T-helper 2 cell treated with Interferon-gamma antibody and Interleukin-4, amounts not matched to agents 100 ng/mL and 5 ng/mL, for 36 hours (primary cell): ENCODE measurements around the gene FAM181A. TPM values are rescaled to one million over a fixed set of nuclear protein-coding genes. Genes with fewer than 3 reads are reported as not detected.

Source experiments
- intact Hi-C: fragments of 100-400 bp; cut with micrococcal nuclease; formaldehyde crosslinking; loops from one replicate; pipeline ENCODE4 v1.15.1; 2023
- total RNA-seq: library from RNA; stranded (reverse); gene quantifications from 2 replicates; pipeline ENCODE4 v1.2.3, GENCODE V29; 2022

FAM181A gene
- total RNA-seq, 1 donor from 2014 or later = not detected

- intact Hi-C loops = no loop called here
These were observed 23.6 kb upstream of the FAM181A start for GRCh38 chr14:93903342-93904184.

GRCh38 chr14:93905623-93906022 is 21.5 kb upstream of the FAM181A start:
- intact Hi-C loops = no loop called here

DNA sequence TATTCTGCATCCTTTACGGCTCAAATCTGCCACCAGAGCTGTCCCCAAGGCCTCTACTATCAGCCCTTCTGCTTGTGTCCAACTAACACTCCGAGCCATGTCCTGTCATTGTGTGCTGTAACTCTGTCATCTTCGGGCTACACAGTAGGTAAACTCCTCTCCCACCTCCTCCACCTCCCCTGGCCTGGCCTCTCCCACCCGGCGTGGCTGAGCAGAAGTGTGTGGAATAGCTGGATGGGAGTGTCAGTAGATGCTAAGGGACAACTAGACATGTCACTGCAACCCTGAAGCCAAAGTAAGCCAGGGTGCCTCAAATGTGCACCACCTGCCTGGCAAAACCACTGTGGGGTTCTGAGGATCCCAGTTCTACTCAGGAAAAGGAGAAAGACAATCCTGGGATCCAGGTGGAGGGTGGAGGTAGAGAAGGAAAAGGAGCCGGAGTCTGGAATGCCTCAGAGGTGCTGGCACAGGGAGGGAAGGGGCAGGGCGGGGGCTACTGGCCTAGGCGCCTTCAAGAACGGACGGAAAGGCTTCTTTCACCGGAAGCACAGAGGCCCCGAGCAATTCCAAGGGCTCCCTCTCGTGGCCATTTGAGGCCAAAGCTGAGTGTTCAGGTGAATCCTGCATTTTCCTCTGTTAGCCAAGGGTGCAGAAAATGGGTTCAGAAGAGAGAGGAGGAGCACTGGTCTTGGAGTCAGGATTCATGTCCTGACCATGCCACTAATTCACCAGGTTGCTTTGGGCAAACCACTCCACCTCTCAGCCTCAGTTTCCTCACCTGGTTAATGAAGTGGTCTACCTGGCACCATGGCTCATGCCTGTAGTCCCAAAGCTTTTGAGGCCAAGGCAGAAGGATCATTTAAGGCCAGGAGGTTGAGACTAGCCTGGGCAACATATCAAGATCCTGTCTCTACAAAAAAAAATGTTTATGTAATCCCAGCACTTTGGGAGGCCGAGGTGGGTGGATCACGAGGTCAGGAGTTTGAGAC is 20.5 kb upstream of the FAM181A start:
- intact Hi-C loops = no loop called here

DNA sequence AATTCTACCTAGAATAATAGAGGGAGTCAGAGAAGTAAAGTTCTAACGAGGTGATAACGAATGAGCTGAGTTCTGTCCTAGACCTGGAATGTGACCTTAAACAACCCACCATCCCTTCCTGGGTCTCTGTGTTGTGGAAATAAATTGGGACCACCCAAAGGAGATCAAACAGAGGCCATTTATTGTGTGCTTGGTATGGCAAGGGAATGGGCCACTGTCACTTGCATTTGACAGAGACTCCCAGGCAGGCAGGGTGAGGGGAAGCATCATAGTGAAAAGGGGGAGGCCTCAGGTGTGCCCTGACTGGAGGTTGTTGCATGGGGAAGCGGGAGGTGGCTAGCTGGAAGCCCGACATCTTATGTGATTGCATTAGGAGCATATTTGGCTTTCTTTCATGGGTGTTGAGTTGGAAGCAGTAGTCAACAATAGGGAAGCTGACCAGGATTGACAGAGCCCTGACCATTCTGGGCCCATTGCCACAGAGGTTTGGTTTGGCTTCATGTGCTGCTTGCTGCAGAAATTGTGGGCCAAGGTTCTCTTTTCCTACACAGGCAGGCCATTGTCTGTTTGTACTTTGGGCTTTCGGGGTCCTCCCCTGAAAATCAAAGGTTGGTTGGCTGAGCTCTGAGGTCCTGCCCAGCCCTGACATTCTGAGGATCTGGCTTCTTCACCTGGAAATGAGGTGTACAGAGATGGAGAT is 17.6 kb upstream of the FAM181A start:
- intact Hi-C loops = no loop called here

DNA sequence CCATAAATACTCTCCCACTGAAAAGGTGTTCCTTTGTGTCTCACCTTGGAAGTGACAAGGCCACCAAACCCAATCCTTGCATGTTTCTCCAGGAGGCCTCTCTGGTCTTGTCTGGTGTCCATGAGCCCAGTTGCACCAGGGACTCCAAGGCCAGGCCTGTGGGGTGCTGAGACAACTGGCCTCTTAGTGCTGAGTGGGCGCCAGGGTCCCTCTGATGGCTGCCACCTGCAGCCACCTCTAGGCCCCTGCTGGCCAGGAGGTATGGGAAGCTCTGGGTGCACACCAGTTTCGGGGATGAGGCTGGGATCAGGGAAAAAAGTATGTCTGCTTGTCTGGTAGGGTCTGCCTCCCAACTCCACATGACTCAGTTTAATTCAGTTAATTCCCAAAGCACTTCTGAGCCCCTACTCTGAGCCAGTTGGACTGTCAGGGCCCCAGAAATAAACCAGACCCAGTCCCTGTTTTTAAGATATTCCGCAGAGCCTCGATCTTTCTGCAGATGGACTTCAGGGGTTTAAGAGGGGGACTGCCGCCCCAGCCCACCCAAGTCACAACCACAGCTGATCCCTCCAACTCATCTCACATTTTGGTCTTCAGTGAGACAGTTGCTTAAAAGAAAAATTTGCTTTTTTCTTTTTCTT is 15.0 kb upstream of the FAM181A start:
- intact Hi-C loops = no loop called here

DNA sequence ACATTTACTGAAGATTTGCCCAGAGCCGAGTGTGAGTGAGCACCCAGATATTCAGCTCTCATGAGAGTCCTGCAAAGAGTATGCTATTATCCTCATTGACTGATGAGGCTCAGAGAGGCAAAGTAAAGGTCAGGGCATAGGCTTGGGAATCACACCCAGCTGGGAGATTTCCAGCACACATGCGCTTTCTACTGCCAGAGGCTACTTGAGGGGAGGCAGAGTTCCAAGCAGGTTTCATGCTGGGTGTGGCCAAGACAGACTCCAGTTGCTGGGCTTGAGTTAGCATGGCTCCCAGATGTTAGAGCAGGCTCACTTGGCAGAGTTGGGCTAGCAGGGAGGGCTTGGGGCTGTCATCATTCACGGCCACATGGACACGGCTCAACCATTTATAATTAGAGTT is 14.4 kb upstream of the FAM181A start:
- intact Hi-C loops = no loop called here

- intact Hi-C loops = no loop called here
These were observed 12.9 kb upstream of the FAM181A start for GRCh38 chr14:93914278-93914677.

GRCh38 chr14:93915070-93915705 is 12.0 kb upstream of the FAM181A start:
- intact Hi-C loops = no loop called here

DNA sequence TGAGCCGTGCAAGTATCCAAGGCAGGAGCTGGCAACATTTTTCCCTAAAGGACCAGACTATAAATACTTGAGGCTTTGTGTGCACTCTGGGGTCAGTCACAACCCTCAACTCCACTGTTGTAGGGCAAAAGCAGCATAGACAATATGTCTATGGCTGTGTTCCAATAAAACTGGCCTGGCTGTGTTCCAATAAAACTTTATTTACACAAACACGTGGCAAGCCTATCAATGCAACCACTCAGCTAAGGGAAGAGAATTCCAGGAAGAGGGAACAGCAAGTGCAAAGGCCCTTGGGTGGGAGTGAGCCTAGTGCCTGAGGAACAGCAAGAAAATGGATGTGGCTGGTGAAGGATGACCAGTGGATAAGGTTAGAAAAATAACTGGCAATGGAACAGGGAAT is 11.3 kb upstream of the FAM181A start:
- intact Hi-C loops = no loop called here

DNA sequence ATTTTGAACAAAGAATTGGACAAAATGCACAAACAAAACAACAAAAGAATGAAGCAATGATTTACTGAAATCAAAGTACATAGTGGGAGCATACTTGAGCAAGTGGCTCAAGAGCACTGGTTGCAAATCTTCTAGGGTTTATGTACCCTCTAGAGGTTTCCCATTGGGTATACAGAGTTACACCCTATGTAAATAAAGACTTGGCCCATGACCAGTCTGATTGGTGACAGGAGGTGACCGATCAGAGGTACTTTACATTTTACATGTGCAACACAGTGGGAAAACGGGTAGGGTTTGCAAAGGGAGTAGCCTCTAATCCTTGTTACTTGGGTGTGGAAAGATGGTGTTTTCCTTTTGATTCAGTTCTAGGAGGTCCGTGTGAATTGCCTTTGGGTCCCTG is 10.6 kb upstream of the FAM181A start:
- intact Hi-C loops = no loop called here

DNA sequence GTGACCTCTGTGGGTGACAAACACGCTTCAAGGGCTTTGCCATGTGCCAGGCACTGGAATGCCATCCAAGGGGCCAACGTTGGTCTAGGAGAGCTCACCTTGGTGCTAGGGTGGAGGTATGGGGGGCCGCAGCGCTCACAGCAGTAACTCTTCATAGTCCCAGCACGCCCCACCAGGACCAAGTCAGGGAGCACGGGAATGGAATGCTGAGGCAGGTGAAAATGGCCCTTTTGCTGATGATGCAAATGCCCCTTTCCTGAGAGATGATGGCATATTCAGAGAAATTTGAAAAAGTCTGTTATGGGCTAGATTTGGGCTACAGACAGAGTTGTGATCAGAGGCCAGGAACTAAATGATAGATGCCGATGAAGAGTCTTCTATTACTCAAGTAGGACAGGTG is 10.0 kb upstream of the FAM181A start:
- intact Hi-C loops = no loop called here

- intact Hi-C loops = no loop called here
These were observed 5.9 kb upstream of the FAM181A start for GRCh38 chr14:93921001-93921806.

DNA sequence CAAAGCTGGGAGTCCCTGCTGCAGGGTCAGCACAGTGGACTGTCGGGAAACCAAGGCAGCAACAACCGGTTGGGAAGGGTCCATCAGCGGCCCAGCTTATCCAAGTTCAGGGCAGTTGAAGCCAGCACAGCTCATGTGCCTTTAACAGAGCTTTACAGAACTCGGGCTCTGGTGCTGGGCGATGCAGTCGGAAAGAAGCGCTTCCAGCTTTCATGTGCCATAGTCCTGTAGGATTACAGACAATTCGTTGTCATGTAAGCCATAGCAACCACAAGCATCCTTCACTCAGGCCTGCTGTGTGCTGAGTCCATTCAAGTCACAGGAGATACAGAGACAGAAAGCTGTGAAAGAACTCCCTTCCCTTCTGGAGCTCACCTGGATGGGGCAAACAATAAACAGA is 3.5 kb upstream of the FAM181A start:
- intact Hi-C loops = no loop called here

GRCh38 chr14:93924592-93925355 is 2.4 kb upstream of the FAM181A start:
- intact Hi-C loops = no loop called here

GRCh38 chr14:93925374-93925895 is 1.7 kb upstream of the FAM181A start:
- intact Hi-C loops = no loop called here

DNA sequence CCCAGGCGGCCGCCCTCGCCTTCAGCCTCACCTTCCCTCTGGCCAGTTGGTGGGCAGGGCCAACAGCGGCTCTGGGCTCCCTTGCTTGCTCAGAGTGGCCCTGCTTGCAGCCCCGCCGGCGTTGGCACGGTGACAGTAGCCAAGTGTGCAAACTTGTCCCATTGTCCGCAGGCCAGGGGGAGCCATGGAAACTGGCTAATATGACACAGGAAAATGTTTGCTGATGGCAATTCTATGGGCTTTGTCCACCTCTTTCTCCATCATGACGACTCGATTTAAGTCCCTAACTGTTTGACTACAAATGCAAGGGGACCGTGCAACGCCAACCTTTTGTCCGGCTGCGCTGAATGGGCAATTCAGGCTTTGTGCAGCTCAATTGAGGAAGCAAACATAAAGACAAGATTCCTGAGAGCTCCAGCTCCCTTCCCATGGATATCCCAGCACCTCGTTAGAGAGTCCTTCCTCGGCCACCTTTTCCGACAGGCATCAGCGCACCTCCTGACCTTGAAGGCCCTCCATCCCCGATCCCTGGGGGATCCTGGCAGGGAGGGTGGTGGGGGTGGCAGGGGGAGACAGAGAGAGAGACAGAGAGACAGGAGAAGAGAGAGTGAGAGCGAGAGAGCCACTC is 785 bp upstream of the FAM181A start:
- intact Hi-C loops = no loop called here

- intact Hi-C loops = no loop called here
These were observed 629 bp downstream of the FAM181A start for GRCh38 chr14:93927800-93928145.
